ENCODE measurements around the gene GLI3. TPM values are rescaled to one million over a fixed set of nuclear protein-coding genes. Genes with fewer than 3 reads are reported as not detected.

The GLI3 gene
- total RNA-seq, 2 experiments from 2014 or later = 0.12 TPM; not detected in 1

GRCh38 chr7:42247301-42247700, 10.3 kb upstream of the GLI3 start:
- no peaks in the 10 kb centered on the region for H3K9me3 Mint-ChIP-seq
- CTCF ChIA-PET = no interaction called here
- no peak overlapping the region for H3K4me3 Mint-ChIP-seq
- peaks cover 2% of the 10 kb centered on the region for H3K27me3 Mint-ChIP-seq
- H3K27ac Mint-ChIP-seq = no peak overlapping the region
- DNase-seq = no peak
- POLR2A ChIA-PET = no interaction called here
- H3K36me3 Mint-ChIP-seq (ENCODE audit: low read depth) = no peaks in the 10 kb centered on the region
- H3K4me1 Mint-ChIP-seq = no peaks in the 10 kb centered on the region

GRCh38 chr7:42244828-42245227, 7.8 kb upstream of the GLI3 start:
- no peaks in the 10 kb centered on the region for H3K36me3 Mint-ChIP-seq (ENCODE audit: low read depth)
- ChIA-PET CTCF (interaction anchor here (0.6 kb wide), 1 partner anchor 492 kb away, joined by 3 read pairs; no protein-coding TSS in a partner anchor), POLR2A (no interaction called here)
- H3K4me1 Mint-ChIP-seq = no peaks in the 10 kb centered on the region
- no peak overlapping the region for H3K27ac Mint-ChIP-seq
- DNase-seq = no peak
- H3K27me3 Mint-ChIP-seq = peaks cover 21% of the 10 kb centered on the region
- H3K4me3 Mint-ChIP-seq = no peak overlapping the region
- H3K9me3 Mint-ChIP-seq = no peaks in the 10 kb centered on the region

GRCh38 chr7:42242381-42242780, 5.4 kb upstream of the GLI3 start:
- H3K27ac Mint-ChIP-seq = no peak overlapping the region
- DNase-seq = no peak
- no peak overlapping the region for H3K4me3 Mint-ChIP-seq
- peaks cover 42% of the 10 kb centered on the region for H3K27me3 Mint-ChIP-seq
- POLR2A ChIA-PET = no interaction called here
- H3K9me3 Mint-ChIP-seq = no peaks in the 10 kb centered on the region
- H3K4me1 Mint-ChIP-seq = peaks cover 6% of the 10 kb centered on the region
- CTCF ChIA-PET = no interaction called here
- no peaks in the 10 kb centered on the region for H3K36me3 Mint-ChIP-seq (ENCODE audit: low read depth)

GRCh38 chr7:42241424-42241823, 4.4 kb upstream of the GLI3 start:
- no peaks in the 10 kb centered on the region for H3K36me3 Mint-ChIP-seq (ENCODE audit: low read depth)
- H3K27me3 Mint-ChIP-seq = peaks cover 45% of the 10 kb centered on the region
- no peak overlapping the region for H3K27ac Mint-ChIP-seq
- no peak for DNase-seq
- CTCF ChIA-PET = no interaction called here
- H3K4me1 Mint-ChIP-seq = peaks cover 6% of the 10 kb centered on the region
- no peaks in the 10 kb centered on the region for H3K9me3 Mint-ChIP-seq
- no peak overlapping the region for H3K4me3 Mint-ChIP-seq
- POLR2A ChIA-PET = no interaction called here

- no peak for DNase-seq
- Mint-ChIP-seq H3K4me3 (no peak overlapping the region), H3K27ac (no peak overlapping the region), H3K4me1 (peaks cover 10% of the 10 kb centered on the region), H3K36me3 (ENCODE audit: low read depth) (no peaks in the 10 kb centered on the region), H3K9me3 (no peaks in the 10 kb centered on the region), H3K27me3 (peaks cover 55% of the 10 kb centered on the region)
- ChIA-PET POLR2A (no interaction called here), CTCF (no interaction called here)
Observed at GRCh38 chr7:42240416-42240815, 3.4 kb upstream of the GLI3 start.

GRCh38 chr7:42238709-42239366, 1.8 kb upstream of the GLI3 start:
- CTCF ChIA-PET = no interaction called here
- POLR2A ChIA-PET = no interaction called here
- Mint-ChIP-seq H3K27ac (no peak overlapping the region), H3K9me3 (no peaks in the 10 kb centered on the region), H3K27me3 (peaks cover 70% of the 10 kb centered on the region), H3K36me3 (ENCODE audit: low read depth) (no peaks in the 10 kb centered on the region), H3K4me3 (peak overlapping the region; percentile 72), H3K4me1 (peaks cover 11% of the 10 kb centered on the region)
- no peak for DNase-seq

GRCh38 chr7:42237811-42238541, 967 bp upstream of the GLI3 start:
- Mint-ChIP-seq H3K36me3 (ENCODE audit: low read depth) (no peaks in the 10 kb centered on the region), H3K4me1 (peaks cover 11% of the 10 kb centered on the region), H3K9me3 (no peaks in the 10 kb centered on the region), H3K27me3 (peaks cover 76% of the 10 kb centered on the region), H3K27ac (no peak overlapping the region), H3K4me3 (peak overlapping the region; percentile 72)
- CTCF ChIA-PET = no interaction called here
- DNase-seq = no peak
- POLR2A ChIA-PET = no interaction called here

GRCh38 chr7:42236266-42236975, 588 bp downstream of the GLI3 start:
- peaks cover 79% of the 10 kb centered on the region for H3K27me3 Mint-ChIP-seq
- H3K4me1 Mint-ChIP-seq = peaks cover 11% of the 10 kb centered on the region
- no peaks in the 10 kb centered on the region for H3K36me3 Mint-ChIP-seq (ENCODE audit: low read depth)
- peak overlapping the region; percentile 71 for H3K4me3 Mint-ChIP-seq
- POLR2A ChIA-PET = no interaction called here
- no peak overlapping the region for H3K27ac Mint-ChIP-seq
- CTCF ChIA-PET = no interaction called here
- peak; percentile 9 for DNase-seq
- no peaks in the 10 kb centered on the region for H3K9me3 Mint-ChIP-seq

GRCh38 chr7:42235741-42236161, 1.3 kb downstream of the GLI3 start:
- DNase-seq = no peak
- no peaks in the 10 kb centered on the region for H3K36me3 Mint-ChIP-seq (ENCODE audit: low read depth)
- ChIA-PET CTCF (no interaction called here), POLR2A (no interaction called here)
- H3K9me3 Mint-ChIP-seq = no peaks in the 10 kb centered on the region
- H3K27ac Mint-ChIP-seq = no peak overlapping the region
- peaks cover 11% of the 10 kb centered on the region for H3K4me1 Mint-ChIP-seq
- peaks cover 82% of the 10 kb centered on the region for H3K27me3 Mint-ChIP-seq
- peak overlapping the region; percentile 71 for H3K4me3 Mint-ChIP-seq

- no peak for DNase-seq
- Mint-ChIP-seq H3K9me3 (no peaks in the 10 kb centered on the region), H3K27me3 (peaks cover 82% of the 10 kb centered on the region), H3K36me3 (ENCODE audit: low read depth) (no peaks in the 10 kb centered on the region), H3K4me1 (peaks cover 11% of the 10 kb centered on the region), H3K4me3 (no peak overlapping the region), H3K27ac (no peak overlapping the region)
- ChIA-PET POLR2A (no interaction called here), CTCF (no interaction called here)
Observed at GRCh38 chr7:42234736-42235135, 2.3 kb downstream of the GLI3 start.

- H3K4me3 Mint-ChIP-seq = no peak overlapping the region
- peaks cover 82% of the 10 kb centered on the region for H3K27me3 Mint-ChIP-seq
- DNase-seq = no peak
- no peaks in the 10 kb centered on the region for H3K36me3 Mint-ChIP-seq (ENCODE audit: low read depth)
- POLR2A ChIA-PET = no interaction called here
- peaks cover 11% of the 10 kb centered on the region for H3K4me1 Mint-ChIP-seq
- CTCF ChIA-PET = no interaction called here
- H3K9me3 Mint-ChIP-seq = no peaks in the 10 kb centered on the region
- H3K27ac Mint-ChIP-seq = no peak overlapping the region
Observed at GRCh38 chr7:42233695-42234331, 3.2 kb downstream of the GLI3 start.

- CTCF ChIA-PET = no interaction called here
- Mint-ChIP-seq H3K9me3 (no peaks in the 10 kb centered on the region), H3K27me3 (peaks cover 82% of the 10 kb centered on the region), H3K36me3 (ENCODE audit: low read depth) (no peaks in the 10 kb centered on the region), H3K4me3 (no peak overlapping the region), H3K4me1 (peaks cover 7% of the 10 kb centered on the region), H3K27ac (no peak overlapping the region)
- POLR2A ChIA-PET = no interaction called here
- DNase-seq = no peak
Observed at GRCh38 chr7:42233171-42233570, 3.8 kb downstream of the GLI3 start.

GRCh38 chr7:42232275-42232674, 4.7 kb downstream of the GLI3 start:
- no peaks in the 10 kb centered on the region for H3K36me3 Mint-ChIP-seq (ENCODE audit: low read depth)
- POLR2A ChIA-PET = no interaction called here
- H3K4me3 Mint-ChIP-seq = no peak overlapping the region
- H3K4me1 Mint-ChIP-seq = peaks cover 10% of the 10 kb centered on the region
- no peaks in the 10 kb centered on the region for H3K9me3 Mint-ChIP-seq
- peaks cover 85% of the 10 kb centered on the region for H3K27me3 Mint-ChIP-seq
- H3K27ac Mint-ChIP-seq = no peak overlapping the region
- DNase-seq = no peak
- CTCF ChIA-PET = interaction anchor here (0.6 kb wide), 1 partner anchor 9 kb away, joined by 4 read pairs; no protein-coding TSS in a partner anchor
